Occipital lobe (tissue), 2 donors: ENCODE measurements around the gene PGRMC2. TPM values are rescaled to one million over a fixed set of nuclear protein-coding genes. Genes with fewer than 3 reads are reported as not detected.
"Not testable (repeated sequence)": the region's sequence is repeated elsewhere in the genome, so short reads cannot be mapped to it uniquely, and the experiment has no call there.

Source experiments
- DNase-seq: peaks from one replicate; lab custom pipeline; 2025; lab: John Stamatoyannopoulos, UW
- total RNA-seq: library from RNA; depleted of rRNA; stranded (reverse); fragments of >200 nt; gene quantifications from one replicate; pipeline ENCODE4 v1.2.3, GENCODE V29; 2014

PGRMC2 gene
- total RNA-seq, 1 donor from 2014 or later = 31.0 TPM

DNA sequence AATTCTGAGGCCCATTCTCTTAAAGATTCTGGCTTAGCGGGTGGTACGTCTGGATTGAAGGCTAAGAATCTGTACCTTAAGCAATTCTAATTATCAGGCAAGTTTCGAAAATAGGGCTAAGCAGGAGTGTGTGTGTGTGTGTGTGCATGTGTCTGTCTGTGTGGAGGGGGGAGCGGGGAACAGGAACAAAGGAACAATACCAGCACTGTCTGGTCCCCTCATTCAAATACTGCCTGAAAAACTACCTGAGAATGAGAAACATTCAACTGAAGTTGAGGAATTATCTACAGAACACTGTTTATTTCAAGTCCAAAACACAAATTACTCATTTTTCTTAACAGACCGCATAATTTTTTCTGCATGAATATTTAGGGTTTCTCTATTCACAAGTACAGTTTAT lies 18.6 kb downstream of the PGRMC2 start:
- DNase-seq = no peak

DNA sequence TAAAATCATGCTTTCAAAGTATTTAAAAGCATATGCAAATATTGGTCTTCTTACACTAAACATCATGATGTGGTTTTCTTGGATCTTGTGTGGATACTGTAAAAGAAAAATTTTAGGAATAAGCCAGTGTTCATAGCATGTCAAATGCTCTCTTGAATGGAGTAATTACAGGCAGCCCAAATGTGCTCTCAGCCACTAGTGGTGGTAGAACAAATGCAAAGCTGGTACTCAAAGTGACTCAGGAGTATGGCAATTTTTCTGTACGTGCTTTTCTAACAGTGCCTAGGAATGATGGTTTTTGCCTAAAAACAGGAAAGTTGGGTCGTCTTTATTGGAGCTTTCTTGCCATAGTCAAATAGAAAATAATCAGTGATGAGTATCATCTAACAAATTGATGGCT lies 19.9 kb downstream of the PGRMC2 start:
- no peak for DNase-seq

DNA sequence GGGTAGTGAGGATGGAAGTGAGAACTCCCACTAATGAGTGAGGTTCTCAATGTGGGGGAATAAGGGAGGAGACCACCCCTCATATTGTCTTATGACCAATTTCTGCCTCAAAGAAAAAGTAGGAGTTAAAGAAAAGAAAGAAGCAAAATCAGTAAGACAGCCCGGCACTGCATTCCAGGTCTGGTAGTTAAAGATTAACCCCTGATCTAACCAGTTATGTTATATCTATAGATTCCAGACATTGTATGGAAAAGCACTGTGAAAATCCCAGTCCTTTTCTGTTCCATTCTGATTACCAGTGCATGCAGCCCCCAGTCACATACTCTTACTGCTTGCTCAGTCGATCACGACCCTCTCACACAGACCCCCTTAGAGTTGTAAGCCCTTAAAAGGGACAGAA lies 20.4 kb downstream of the PGRMC2 start:
- not testable (repeated sequence) for DNase-seq

DNA sequence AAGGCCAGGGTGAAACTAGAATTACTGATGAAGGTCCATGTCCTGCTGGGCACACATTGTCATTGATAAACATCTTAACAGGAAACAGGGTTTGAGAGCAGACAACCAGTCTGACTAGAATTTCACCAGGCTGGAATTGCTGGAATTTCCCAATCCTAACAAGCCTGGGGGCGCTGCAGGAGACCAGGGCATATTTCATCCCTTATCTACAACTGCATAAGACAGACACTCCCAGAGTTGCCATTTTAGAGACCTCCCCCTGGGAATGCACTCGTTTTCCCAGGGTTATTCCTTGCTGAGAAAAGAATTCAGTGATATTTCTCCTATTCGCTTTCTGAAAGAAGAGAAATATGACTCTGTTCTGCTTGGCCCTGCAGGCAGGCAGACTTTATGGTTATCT lies 22.1 kb downstream of the PGRMC2 start:
- DNase-seq = not testable (repeated sequence)

DNA sequence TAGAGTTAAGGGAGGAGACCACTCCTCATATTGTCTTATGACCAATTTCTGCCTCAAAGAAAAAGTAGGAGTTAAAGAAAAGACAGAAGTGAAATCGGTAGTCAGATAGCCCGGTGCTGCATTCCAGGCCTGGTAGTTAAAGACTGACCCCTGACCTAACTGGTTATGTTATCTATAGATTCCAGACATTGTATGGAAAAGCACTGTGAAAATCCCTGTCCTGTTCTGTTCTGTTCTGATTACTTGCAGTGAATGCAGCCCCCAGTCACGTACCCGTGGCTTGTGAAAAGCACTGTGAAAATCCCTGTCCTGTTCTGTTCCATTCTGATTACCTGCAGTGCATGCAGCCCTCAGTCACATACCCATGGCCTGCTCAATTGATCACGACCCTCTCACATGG lies 27.7 kb downstream of the PGRMC2 start:
- not testable (repeated sequence) for DNase-seq

DNA sequence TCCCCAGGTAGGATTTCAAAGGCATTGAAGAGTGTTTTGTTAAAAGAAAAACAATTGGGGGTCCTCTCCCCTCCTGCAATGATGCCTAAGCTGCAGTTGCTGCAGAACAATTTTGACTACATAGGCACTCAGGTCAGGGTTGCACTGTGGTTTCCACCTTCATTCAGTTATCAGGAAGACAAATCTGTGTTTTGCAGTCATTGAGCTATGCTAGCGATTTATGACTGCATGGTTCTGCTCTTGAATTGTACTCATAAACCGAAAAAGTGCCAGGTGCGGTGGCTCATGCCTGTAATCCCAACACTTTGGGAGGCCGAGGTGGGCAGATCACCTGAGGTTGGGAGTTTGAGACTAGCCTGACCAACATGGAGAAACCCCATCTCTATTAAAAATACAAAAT lies 29.4 kb downstream of the PGRMC2 start:
- DNase-seq = not testable (repeated sequence)

DNA sequence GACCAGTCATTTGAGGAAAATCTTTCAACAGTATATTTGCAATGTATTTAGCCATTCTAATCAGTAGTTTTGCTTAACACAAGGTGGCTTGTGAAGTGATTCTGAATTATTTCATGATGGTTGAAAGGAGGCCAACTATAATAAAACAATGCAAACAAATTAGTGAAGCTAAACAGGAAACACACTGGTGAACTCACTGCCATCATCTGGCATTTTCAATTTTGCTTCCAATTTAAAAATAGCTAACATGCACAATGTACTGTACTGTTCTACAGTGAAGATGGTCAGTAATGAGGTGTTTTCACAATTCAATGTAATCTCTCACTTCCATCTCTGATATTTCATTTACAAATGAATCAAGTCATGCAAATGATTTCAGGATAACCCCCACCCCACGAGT lies 31.1 kb downstream of the PGRMC2 start:
- DNase-seq = no peak

DNA sequence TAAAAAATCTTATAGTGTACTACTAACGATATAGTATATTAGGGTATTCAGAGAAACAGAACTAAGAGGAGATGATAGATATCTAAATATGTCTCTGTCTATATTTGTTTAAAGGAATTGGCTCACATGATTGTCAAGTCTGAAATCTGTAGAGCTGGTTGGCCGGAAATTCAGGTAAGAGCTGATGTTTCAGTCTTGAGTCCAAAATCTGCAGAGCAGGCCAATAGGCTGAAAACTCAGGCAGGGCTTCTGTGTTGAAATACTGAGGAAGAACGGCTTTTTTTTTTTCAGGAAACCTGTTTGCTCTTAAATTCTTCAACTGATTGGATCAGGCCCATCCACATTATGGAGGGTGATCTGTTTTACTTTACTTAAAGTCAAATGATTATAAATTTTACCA lies 31.7 kb downstream of the PGRMC2 start:
- no peak for DNase-seq

DNA sequence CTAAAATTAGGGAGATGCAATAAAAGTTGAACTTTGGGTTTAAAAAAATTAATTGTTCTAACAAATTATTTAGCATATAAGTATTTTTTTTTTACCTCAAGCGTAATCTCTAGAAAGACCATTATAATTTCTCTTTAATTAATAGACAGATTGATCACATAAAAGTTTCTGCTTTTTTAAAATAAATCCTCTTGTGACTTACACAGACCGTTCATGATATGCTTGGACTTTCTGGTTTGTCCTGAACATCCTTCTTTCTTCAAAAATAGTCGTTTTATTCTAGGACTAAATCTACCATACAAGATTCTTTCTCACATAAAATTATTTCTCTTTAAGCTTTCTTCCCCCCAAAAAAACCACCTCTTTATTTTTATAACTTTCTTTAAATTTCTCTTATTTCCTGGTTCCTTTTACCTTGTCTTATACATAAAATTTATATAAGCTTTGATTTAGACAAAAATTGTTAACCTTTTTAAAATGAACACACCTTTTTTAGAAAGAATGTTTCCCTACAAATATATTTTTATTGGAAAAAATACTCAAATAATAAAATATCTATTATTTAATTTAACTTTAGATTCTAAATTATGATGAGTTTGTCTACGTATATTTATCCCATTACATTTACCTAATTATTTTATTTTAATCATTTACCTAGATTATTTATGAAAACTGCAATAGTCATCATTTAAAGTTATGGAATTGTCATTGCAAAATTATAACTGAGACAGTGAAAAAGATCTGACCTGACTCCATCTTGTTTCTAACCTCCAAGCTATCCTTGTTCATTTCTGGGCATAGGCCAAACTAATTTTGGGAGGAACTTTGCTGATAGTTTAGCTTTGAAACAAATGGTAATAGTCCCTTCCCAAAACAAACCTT lies 37.6 kb downstream of the PGRMC2 start:
- no peak for DNase-seq

DNA sequence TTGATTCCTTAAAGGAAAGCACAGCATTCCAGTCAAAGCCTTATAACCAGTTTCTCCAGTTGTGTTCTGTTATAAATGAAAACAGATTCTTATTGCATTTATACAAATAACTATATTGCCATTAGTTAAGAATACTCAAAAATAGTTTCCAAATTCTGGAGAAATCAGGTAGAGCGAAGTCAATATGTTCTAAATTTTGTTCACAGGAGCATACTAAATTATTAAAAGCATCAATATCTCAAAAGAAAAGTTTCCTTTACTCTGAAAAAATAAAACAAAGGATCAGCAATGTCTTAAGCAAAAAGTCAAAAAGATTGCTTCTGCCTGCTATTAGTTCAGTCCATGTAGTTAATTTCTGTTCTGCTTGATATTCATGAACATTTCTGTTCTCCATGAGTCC lies 39.7 kb downstream of the PGRMC2 start:
- DNase-seq = no peak

DNA sequence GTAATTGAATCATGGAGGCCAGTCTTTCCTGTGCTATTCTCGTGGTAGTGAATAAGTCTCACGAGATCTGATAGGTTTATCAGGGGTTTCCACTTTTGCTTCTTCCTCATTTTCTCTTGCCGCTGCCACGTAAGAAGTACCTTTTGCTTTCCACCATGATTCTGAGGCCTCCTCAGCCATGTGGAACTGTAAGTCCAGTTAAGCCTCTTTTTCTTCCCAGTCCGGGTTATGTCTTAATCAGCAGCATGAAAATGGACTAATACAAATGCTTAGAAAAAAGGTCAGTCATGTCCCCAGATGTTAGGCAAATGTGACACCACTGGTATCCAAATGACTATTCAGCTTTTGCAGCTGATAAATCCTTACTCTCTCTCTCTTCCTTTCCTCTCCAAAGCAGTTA lies 42.2 kb downstream of the PGRMC2 start:
- DNase-seq = not testable (repeated sequence)

DNA sequence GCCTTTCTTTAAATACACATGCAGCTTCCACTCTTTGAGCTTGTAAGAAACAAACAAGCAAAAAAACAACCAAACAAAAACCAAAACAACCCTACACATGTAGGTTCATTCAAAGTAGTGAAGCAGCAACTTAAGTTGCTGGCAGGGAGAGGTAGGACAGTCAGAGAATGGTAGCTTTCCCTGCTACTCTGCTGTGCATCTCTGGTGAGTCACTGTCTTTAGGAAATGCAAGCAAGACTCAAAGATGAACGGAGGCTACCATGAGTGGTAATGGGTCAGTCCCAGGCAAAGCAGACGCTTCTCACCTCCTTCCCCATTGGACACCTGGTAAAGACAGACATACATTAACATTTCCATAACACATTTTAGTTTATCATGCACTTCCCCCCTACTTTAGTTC lies 43.2 kb downstream of the PGRMC2 start:
- DNase-seq = no peak

DNA sequence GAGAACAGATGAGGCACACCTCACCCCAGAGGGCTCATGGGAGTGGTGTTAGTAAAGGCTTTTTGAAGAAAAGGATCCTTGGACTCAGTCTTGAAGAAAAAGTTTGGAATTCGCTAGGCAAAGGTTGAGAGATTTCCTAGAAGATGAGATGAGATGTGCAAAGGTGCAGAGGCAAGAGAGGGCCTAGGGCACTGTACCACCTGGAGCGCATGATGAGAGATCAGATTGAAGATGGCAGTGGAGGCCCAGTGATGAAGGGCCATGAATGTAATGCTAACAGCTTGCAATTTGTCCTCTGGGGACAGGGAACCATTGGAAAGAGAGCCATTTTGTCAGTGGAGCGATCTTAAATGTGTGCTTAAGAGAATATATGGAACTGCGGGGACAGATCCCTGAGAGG lies 45.0 kb downstream of the PGRMC2 start:
- no peak for DNase-seq

DNA sequence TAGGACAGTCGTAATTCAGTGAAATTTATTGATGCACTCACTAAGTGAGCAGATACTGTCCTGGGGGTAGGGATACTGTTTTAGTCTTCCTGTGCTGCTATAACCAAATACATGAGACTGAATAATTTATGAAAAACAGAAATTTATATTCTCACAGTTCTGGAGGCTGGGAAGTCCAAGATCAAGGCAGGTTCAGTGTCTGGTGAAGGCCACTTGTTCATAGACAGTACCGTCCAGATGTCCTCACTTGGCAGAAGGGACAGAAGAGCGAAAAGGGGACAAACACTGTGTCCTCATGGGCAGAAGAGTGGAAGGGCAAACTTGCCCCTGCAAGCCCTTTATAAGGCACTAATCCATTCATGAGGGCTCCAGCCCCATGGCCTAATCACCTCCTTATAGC lies 45.6 kb downstream of the PGRMC2 start:
- no peak for DNase-seq

DNA sequence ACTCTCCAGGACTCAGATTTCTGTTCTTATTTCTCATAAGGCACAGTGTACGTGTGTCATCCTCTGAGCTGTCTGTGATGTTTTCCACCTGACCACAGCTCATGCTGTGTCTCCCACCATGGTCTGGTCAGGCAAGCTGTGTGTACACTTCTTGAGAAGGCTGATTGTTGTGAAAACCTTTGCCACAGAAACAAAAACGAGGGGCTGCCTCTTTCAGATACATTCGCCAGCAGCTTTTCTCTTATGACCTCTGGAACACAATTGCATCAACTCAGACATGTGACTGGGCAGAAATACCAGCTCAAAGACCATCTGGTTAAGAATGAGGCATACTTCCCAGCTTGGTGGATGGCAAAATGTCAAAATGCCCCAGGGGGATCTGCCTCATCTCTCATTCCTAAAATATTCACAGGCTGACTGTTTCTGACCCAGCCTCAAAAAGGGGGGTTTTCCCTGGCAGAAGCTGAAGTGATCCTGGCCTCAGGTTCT lies 46.1 kb downstream of the PGRMC2 start:
- no peak for DNase-seq

DNA sequence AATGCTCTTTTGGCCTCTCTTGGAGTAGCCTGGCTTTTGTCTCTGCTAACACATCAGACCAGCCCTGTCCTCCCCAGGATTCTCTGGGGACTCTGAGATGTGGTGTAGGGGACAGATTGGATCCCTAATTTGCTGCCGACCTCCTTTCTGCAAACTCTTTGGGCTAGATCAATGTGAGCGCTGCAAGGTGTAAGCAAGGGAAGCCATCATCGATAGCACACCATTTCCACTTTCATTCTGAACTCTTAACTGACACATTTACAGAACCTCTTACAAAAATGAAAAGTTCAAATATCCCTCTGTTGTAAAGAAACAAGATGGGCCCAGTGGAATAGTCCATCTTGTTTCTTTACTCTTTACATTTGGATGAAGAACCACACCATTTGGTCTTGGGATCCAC lies 46.6 kb downstream of the PGRMC2 start:
- no peak for DNase-seq

DNA sequence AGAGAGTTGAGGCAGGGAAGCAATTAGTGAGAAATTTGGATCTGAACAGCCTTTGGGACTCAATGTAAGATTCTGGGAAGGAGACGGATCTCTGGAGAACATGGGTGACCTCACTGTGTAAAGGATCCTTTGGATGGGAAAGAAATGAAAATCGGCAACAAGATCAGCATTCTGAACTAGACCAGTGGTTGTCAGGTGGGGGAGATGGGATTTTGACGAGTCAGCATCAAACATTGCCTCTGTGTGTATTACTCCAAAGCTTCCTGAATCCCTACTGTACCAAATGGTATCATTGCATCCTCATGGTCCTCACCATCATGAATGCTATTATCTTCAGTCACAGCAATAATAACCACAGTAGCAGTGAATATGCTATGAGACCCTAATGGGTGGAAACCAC lies 52.8 kb downstream of the PGRMC2 start:
- no peak for DNase-seq

DNA sequence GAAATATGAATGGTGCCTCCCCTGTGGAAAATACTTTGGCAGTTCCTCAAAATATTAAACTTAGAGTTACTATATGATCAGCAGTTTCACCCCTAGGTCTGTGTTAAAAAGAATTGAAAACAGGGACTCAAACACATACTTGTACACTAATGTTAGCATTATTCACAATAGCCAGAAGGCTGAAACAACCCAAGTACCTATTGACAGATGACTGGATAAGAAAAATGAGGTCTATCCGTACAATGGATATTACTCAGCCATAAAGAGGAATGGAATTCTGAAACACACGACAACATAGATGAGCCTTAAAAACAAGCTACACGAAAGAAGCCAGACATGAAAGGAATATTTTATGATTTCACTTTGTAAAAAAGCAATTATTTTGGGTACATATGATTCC lies 54.9 kb downstream of the PGRMC2 start:
- DNase-seq = no peak

DNA sequence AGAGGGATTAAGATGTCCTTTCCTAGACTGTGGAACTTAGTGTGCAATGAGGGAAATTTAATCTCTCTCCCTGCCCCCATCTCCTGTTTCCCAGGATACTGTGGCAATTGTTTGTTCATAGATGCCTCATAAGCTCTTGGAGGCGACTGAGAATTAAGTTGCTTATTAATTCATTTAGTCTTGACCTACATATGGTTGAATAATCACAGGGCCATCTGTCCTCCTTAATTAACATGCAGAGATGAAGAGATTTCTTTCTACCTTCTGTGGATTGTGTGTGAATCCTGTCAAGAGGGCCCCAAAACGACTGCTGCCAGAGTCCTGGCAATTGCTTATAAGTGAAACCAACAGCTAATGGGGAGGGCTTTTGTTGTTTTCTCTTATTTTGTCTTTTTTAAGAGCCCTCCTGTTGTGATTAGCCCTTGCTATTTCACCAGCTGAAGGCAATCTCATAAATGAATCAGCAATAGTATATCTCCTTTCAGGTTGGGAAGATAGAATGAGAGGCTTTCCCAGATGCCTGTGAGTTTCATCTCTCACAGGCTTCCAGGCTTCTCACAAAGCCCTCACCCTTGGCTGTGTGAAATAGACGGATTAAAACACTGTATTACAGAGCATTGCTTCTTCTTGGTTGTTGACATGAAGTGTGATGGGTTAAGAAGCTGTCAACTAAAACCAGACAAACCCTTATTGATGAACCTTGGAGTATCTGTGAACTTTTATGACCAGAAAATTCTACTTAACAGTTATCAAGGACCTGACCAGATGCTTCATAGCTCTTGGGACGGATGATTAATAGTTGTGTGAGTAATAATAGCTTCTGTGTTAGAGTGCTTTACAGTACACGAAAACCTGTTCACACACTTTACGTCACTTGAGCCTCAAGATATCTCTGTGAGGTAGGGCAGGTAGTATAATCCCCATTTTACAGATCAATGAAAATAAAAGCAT lies 58.5 kb downstream of the PGRMC2 start:
- no peak for DNase-seq

DNA sequence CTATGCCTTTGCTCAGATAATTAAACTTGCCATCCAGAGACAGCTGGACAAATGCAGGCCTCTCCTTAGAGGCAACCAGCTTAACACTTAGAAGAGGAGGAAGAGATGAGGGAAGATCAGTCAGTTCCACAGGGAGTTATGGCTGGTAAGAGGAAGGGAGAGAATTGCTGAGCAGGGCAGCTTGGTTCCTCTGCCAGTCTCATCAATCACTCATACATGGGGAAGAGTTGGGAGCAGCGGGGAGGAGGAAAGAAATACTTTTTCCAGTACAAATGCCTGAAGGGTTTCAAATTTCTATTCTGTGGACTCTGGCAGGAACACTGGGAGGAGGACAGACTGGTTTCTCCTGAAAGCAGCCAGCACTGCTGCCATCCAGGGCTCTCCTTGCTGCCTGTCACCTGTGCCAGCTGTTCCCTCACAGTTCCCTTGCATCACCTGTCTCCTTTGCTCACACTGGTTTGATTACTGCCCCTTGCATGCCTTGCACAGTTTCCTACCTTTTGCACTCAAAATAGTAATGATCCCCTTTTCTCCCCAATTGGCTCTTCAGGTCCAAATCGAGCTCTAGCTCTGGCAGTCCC lies 59.5 kb downstream of the PGRMC2 start:
- no peak for DNase-seq

DNA sequence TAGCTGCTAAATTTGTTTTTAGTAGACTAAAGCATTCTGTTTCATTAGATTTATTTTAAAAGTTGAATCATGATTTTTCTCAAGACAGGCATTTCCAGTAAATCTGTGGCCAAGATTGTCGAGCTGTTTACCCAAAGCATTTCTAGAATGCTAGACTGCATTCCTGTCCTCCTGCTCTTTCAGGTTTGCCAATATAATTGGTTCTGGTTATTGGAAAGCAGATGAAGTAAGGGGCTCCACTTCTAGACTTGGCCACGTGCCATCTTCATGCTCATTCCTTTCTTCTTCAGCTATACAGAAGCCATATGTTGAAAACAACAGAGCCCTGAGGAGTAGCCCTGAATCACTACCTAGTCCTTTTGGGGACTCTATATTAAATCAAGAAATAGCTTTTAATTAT lies 62.5 kb downstream of the PGRMC2 start:
- DNase-seq = no peak

DNA sequence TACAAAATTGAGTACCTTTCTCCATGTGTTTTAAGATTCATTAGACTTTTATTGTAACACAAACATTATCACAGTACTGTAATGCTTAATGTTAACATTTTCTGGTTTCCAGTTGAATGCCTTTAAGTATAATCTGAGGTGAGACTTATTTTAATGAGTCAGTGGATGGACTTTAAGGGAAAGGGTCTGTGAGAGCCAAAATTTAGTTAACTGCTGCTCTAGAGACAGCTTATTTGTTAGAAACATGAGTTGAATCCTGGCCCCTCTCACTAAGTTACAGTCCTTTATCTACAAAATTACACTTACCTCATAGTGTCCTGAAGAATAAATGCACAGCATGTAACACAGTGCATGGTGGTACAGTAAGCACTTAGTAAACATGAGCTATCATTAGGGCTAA lies 66.0 kb downstream of the PGRMC2 start:
- DNase-seq = no peak
